Ovary (tissue), 9 donors: ENCODE measurements around the gene C4orf50. TPM values are rescaled to one million over a fixed set of nuclear protein-coding genes. Genes with fewer than 3 reads are reported as not detected.

Experiments used
- DNase-seq, 5 donors: peaks; one replicate each; pipeline ENCODE4 v3.0.0-alpha.2; 2019 to 2020
- H3K27ac ChIP-seq, 2 donors: fragments of 200-600 bp; one replicate each; pipeline versions ENCODE4 v1.5.1 to v1.8.0; 2019 to 2022
- H3K27me3 ChIP-seq: fragments of 200-600 bp; one replicate; pipeline ENCODE4 v1.8.0; 2022
- H3K36me3 ChIP-seq: fragments of 200-600 bp; sonication (generic); one replicate; pipeline ENCODE4 v1.5.1; 2019
- H3K4me1 ChIP-seq: one replicate; pipeline ENCODE4 v1.8.1; 2013; ENCODE audit warnings: mild to moderate bottlenecking, moderate library complexity; ENCODE audit not compliant: insufficient read depth
- H3K4me3 ChIP-seq: fragments of 200-600 bp; sonication (generic); one replicate; pipeline ENCODE4 v1.5.1; 2017
- H3K9me3 ChIP-seq, 2 donors: fragments of 200-600 bp in 1 of 2; sonication (generic) in 1 of 2; one replicate each; pipeline versions ENCODE4 v1.5.1 to v1.8.1; 2013 to 2019; ENCODE audit warnings: mild to moderate bottlenecking in 1 of 2, moderate library complexity in 1 of 2
- EP300 ChIP-seq: sonication (generic); formaldehyde crosslinking; IDR thresholded peaks from one replicate; pipeline ENCODE4 v1.6.1; 2017; ENCODE audit warnings: antibody characterized with exemption
- POLR2A ChIP-seq: fragments of 450-650 bp; IDR thresholded peaks from one replicate; pipeline ENCODE4 v1.6.1; 2017; ENCODE audit warnings: antibody characterized with exemption, mild to moderate bottlenecking, moderate library complexity
- WGBS, 3 donors: extraction: QIAGEN DNeasy Blood & Tissue Kit in 1 of 3; methylation state at CpG; one replicate each; pipeline versions ENCODE4 v1.1.5 to v1.1.7; 2013 to 2017; 5-methylcytosine and 5-hydroxymethylcytosine counted together
- intact Hi-C, 4 donors: fragments of 100-400 bp; cut with DNase I; formaldehyde crosslinking; loops; one replicate each; pipeline versions ENCODE4 v1.11.0 to v1.15.1; 2022 to 2023
- polyA plus RNA-seq, 2 donors: library from polyadenylated mRNA; stranded (reverse); fragments of 200-250 nt in 1 of 2; fragments of 350-450 nt in 1 of 2; fragmentation: Illumina TruSeq in 1 of 2; extraction: RNeasy Lipid Tissue Mini Kit (QIAGEN cat#74804) in 1 of 2; gene quantifications; one replicate each; pipeline ENCODE4 v1.2.3, GENCODE V29; 2013 to 2014
- total RNA-seq, 7 donors: library from RNA; depleted of rRNA in 2 of 7; stranded (reverse); fragments of >200 nt in 2 of 7; fragmentation: NEBNext Ultra II Directional in 3 of 7; extraction: Animal tissue kit (Norgen Biotek cat#: 25700) in 3 of 7; gene quantifications; one replicate each; pipeline versions ENCODE4 v1.1.0 to v1.2.4, GENCODE V29; 2016 to 2023
- TF ChIP-seq, protein P1 (sequence below), 3 donors: fragments of 450-650 bp in 2 of 3; fragments of 200-600 bp in 1 of 3; IDR thresholded peaks; one replicate each; pipeline versions ENCODE4 v1.5.1 to v1.8.0; 2016 to 2022; ENCODE audit warnings: antibody characterized with exemption in 3 of 3, mild to moderate bottlenecking in 1 of 3
- donor health status: DM: no; HTN: no; CAD: no; lungs with moderate emphysema.
- donor health status: DM: no; HTN: no; CAD: no.
- donor health status: Bipolar disorder and iron deficiency.
- donor health status: DM: yes; HTN: yes; CAD: no.
- donor health status: DM: no; HTN: no; CAD: no.
- donor health status: DM: yes; HTN: yes; CAD: no.

Gene C4orf50
- total and polyA plus RNA-seq, 9 donors: 0.04 to 0.35 (median 0.12) TPM

DNA sequence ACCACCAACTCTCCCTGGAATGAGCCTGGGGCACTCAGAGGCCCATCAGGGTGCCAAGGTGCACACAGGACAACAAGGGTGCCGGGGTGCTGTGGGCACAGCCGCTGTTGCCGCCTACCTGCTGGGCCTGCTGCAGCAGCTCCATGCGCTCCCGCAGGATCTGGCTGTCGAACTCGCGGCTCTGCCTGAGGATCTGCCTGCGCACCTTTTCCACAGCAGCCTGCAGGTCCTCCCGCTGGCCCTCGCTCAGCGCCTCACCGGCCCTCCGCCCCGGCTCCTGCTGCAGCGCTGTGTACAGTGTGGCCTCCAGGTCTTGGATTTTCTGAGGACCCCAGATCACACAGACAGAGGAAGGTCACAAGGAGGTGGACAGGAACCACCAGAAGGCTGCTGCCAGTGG, 17.6 kb upstream of the C4orf50 start:
- intact Hi-C loops: no loop called here
- Histone ChIP-seq H3K36me3 (no peaks in the 10 kb centered on the region), H3K9me3 (no peaks in the 10 kb centered on the region), H3K27ac (no peak overlapping the region), H3K4me3 (no peak overlapping the region), H3K4me1 (peaks cover 4% of the 10 kb centered on the region), H3K27me3 (no peaks in the 10 kb centered on the region)
- DNase-seq: no peak
- 93 to 94% (median 94%) methylated on average over 16 of the region's 16 CpGs for WGBS, 3 donors
- TF ChIP-seq POLR2A: no peak
- TF ChIP-seq, protein P1, sequence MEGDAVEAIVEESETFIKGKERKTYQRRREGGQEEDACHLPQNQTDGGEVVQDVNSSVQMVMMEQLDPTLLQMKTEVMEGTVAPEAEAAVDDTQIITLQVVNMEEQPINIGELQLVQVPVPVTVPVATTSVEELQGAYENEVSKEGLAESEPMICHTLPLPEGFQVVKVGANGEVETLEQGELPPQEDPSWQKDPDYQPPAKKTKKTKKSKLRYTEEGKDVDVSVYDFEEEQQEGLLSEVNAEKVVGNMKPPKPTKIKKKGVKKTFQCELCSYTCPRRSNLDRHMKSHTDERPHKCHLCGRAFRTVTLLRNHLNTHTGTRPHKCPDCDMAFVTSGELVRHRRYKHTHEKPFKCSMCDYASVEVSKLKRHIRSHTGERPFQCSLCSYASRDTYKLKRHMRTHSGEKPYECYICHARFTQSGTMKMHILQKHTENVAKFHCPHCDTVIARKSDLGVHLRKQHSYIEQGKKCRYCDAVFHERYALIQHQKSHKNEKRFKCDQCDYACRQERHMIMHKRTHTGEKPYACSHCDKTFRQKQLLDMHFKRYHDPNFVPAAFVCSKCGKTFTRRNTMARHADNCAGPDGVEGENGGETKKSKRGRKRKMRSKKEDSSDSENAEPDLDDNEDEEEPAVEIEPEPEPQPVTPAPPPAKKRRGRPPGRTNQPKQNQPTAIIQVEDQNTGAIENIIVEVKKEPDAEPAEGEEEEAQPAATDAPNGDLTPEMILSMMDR (IDR thresholded peaks at IDR 0.05): no peak
- no peak for TF ChIP-seq EP300

DNA sequence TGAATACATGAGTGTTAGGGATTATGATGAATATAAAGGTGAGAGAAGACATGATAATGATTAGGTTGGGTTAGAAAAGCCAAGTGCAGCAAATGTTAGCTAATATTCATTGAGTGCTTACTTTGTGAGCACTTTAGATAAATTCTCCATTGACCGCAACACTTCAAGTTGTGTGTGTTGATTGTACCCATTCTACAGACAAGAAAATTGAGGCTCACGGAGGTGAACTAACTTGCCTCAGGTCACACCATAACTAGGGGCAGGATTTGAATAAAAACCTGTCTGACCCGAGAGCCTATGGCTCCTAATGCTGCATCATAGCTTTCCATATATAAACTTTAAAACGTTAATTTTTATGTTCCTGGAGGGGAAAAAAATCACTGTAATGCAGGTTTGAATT, 15.2 kb upstream of the C4orf50 start:
- DNase-seq: no peak
- intact Hi-C loops: no loop called here
- TF ChIP-seq POLR2A (no peak), EP300 (no peak)
- TF ChIP-seq, protein P1 (IDR thresholded peaks at IDR 0.05): no peak
- no peaks in the 10 kb centered on the region for H3K9me3 ChIP-seq
- no peaks in the 10 kb centered on the region for H3K27me3 ChIP-seq
- no peak overlapping the region for H3K4me3 ChIP-seq
- H3K4me1 ChIP-seq: peaks cover 4% of the 10 kb centered on the region
- WGBS, 3 donors: 59 to 80% (median 75%) methylated on average over 4 of the region's 4 CpGs
- no peaks in the 10 kb centered on the region for H3K36me3 ChIP-seq
- H3K27ac ChIP-seq: no peak overlapping the region

DNA sequence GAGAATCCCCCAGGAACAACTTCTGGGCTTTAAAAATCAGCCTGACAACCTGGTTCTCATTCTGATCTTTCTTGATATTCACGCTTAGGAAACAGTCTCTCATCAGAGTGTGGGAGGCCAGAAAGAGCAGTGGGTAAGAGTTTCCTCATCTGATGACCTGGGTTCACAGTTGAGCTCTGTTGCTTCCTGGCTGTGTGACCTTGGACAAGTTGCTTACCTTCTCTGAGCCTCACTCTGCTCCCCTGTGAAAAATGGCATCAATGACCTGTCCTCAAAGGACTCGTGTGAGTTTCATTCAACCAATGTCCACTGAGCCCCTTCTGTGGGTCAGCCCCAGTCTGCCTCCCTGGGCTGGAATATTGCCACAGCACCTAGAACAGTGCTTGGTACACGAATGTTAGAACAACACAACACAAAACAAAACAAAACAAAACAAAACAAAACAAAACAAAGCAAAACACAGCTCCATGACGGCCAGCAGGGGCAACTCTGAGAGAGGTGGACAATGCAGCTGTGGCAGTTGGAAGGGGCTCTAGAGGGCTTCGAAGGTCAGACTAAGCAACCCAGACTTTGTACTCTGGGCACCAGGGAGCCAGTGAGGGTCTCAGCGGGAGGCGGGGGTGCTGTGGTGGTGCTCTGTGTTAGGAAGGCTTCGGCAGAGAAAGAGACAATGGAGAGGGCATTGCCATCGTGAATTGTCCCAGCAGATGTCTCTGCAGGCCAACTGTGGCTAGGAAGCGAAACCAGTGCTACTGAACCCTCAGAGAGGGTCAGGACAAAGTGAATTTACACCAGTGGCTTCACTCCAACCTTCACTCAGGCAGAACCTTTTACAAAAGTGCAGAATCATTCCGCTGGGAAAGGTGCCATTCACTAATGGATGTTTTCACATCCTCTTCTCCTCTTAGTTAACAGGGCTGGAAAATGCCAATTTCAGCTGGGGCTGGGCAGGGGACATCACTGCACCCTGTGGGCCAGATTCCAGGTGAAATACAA, 14.3 kb upstream of the C4orf50 start:
- WGBS, 3 donors: 58 to 74% (median 71%) methylated on average over 11 of the region's 11 CpGs
- H3K4me3 ChIP-seq: no peak overlapping the region
- no peak overlapping the region for H3K27ac ChIP-seq
- no peaks in the 10 kb centered on the region for H3K9me3 ChIP-seq
- peaks cover 4% of the 10 kb centered on the region for H3K4me1 ChIP-seq
- no peaks in the 10 kb centered on the region for H3K36me3 ChIP-seq
- intact Hi-C loops: no loop called here
- no peaks in the 10 kb centered on the region for H3K27me3 ChIP-seq
- no peak for TF ChIP-seq EP300
- no peak for DNase-seq

DNA sequence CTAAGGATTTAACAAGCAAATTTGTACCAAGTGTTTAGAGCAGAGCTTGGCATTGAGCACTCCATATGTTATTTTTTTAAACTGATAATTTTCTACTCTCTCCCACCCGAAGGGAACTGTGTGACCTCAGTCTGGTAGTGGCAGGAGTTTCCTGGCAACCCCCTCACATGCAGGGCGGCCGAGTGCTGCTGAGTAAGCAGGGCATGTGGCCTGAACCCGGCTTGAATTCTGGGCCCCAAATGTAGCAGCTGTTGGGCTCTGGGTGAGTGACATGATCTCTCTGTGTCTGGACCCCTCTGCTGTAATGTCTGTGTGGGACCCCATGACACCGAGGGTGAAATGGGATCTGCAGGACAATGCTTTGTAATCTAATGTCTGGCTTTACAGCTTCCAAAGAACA, 13.6 kb upstream of the C4orf50 start:
- Histone ChIP-seq H3K9me3 (no peaks in the 10 kb centered on the region), H3K4me3 (no peak overlapping the region), H3K36me3 (no peaks in the 10 kb centered on the region), H3K27ac (no peak overlapping the region), H3K4me1 (peaks cover 4% of the 10 kb centered on the region), H3K27me3 (no peaks in the 10 kb centered on the region)
- intact Hi-C loops: no loop called here
- no peak for DNase-seq
- 18 to 23% (median 23%) methylated on average over 5 of the region's 5 CpGs for WGBS, 3 donors
- TF ChIP-seq POLR2A (no peak), EP300 (no peak)
- TF ChIP-seq, protein P1 (IDR thresholded peaks at IDR 0.05): no peak

DNA sequence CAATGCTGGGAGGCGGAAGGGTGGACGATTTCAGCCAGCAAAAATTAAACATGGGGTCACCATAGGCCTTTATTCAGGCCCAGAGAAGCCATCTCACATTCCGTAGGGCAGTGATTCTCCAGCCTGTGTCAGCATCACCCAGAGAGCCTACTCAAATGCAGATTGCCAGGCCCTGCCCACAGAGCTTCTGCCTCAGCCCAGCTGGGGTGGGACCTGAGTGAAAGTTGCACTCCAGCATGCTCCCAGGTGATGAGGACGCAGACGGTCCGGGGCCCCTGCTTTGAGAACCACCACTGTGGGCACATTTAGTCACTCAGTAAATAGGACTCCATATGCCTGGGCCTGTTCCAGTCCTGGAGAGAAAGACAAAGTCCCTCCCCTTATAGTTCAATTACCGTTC, 12.4 kb upstream of the C4orf50 start:
- Histone ChIP-seq H3K9me3 (no peaks in the 10 kb centered on the region), H3K27ac (no peak overlapping the region), H3K36me3 (no peaks in the 10 kb centered on the region), H3K27me3 (no peaks in the 10 kb centered on the region), H3K4me3 (no peak overlapping the region), H3K4me1 (peaks cover 4% of the 10 kb centered on the region)
- WGBS, 3 donors: 83 to 89% (median 87%) methylated on average over 7 of the region's 7 CpGs
- no peak for TF ChIP-seq POLR2A
- DNase-seq: no peak
- intact Hi-C loops: no loop called here
